Measurements from ENCODE around the gene AHNAK.
A peak's percentile ranks its signal among the peaks of the same experiment; 100 is the strongest.
"Not testable (repeated sequence)": the region's sequence is repeated elsewhere in the genome, so short reads cannot be mapped to it uniquely, and the experiment has no call there.

The AHNAK gene

GRCh38 chr11:62400281-62400680, 146.3 kb downstream of the AHNAK start:
- DNase-seq = no peak

GRCh38 chr11:62399878-62400266, 146.7 kb downstream of the AHNAK start:
- DNase-seq = no peak

GRCh38 chr11:62399172-62399877, 147.3 kb downstream of the AHNAK start:
- DNase-seq = no peak

DNA sequence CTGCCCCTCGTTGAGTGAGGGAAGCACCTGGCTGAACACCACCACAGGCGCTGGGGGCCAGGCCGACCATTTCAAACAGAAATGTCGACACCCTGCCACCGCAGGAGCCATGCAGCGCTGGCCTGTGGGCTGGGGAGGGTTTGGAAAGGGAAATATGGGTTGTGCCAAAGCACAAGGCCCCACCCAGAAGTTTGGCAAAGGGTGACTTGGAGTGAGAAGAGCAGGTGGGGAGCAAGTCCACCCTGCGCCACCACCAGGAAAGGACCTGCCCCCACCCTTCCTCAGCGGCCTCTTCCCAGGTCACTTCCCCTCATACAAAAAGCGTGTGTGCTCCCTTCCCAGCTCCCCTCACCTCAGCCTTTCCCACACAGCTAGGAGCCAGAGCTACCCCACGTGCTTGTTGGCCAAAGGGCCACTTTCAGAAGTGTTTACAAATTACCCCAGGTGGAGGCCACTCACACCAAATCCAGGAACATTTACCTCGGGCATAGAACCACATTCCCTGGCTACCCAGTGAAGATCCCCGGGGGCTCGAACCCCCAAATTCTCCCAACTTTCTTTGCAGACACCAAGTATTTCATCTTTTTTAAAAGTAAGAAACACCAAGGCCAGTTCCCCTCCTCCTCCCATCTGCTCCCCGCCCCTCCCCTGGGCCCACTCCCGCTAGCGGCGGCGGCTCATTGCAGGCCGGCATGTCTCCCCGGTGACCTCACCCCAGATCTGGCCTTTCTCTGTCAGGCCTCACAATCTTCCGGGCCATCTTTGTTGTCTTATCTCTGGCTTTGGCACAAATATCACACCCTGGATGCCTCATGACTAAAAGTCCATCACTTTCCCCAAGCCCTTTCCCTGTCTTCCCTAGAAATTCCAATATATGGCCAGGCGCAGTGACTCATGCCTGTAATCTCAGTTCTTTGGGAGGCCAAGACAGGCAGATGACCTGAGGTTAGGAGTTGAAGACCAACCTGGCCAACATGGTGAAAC, 148.3 kb downstream of the AHNAK start:
- DNase-seq = peak; percentile 72

DNA sequence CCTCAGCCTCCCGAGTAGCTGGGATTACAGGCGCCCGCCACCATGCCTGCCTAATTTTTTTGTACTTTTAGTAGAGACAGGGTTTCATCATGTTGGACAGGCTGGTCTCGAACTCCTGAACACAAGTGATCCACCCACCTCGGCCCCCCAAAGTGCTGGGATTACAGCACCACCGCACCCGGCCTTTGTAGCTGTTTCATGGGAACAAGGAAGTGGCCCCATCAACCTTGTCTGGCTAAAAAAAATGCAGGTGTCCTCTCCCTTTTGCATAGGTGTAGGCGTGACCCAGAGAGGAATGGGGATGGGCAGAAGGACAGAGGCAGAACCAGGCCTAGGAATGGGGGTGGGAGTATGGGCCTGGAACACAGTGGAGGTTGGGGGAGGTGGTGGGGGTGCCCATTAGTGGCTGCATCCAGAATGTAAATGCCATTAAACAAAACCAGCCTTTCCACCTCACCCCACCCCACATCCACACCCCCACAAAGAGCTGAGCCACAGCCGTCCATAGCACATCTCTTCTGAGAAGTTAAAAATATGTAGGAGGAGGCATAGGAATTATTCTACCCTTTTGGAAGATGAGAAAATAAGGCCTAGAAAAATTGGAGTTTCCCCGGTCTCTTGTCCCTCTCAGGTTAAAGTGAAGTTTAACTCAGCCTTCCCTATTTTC, 150.6 kb downstream of the AHNAK start:
- no peak for DNase-seq

DNA sequence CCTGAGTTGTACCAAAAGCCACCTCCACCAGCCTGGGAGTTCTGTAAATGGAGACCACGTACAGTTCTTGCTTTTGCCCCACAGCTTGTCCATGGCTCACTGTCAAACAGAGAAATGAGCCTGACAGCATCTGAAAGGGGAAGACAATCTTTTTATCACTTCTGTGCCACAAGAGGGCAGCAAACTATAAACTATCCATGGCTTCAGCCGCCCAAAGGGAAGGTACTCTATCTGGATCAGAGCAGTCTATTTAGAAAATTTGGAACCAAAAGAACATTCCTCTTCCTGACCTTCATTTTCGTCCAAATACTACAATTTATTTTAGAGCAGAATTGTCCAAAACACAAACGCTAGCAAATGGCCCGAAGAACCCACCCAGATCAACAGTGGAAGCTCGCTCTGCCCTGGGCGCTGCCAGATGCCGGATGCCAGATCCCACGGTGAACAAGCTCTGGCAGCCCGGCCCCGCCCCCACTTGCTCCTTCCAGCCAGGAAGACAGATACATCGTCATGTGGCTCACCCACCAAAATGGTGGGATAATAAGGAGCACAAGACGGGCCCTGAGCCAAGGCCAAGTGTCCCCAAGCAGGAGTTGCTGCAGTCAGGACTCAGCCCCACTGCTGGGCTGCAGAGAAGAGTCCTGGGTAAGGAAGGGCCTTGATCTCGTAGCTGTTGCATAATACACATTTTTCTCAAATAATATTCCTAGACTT, 151.6 kb downstream of the AHNAK start:
- DNase-seq = peak; percentile 87

- no peak for DNase-seq
Measured at GRCh38 chr11:62393735-62394134, 152.9 kb downstream of the AHNAK start.

GRCh38 chr11:62393061-62393611, 153.5 kb downstream of the AHNAK start:
- no peak for DNase-seq

GRCh38 chr11:62392506-62392905, 154.1 kb downstream of the AHNAK start:
- no peak for DNase-seq

DNA sequence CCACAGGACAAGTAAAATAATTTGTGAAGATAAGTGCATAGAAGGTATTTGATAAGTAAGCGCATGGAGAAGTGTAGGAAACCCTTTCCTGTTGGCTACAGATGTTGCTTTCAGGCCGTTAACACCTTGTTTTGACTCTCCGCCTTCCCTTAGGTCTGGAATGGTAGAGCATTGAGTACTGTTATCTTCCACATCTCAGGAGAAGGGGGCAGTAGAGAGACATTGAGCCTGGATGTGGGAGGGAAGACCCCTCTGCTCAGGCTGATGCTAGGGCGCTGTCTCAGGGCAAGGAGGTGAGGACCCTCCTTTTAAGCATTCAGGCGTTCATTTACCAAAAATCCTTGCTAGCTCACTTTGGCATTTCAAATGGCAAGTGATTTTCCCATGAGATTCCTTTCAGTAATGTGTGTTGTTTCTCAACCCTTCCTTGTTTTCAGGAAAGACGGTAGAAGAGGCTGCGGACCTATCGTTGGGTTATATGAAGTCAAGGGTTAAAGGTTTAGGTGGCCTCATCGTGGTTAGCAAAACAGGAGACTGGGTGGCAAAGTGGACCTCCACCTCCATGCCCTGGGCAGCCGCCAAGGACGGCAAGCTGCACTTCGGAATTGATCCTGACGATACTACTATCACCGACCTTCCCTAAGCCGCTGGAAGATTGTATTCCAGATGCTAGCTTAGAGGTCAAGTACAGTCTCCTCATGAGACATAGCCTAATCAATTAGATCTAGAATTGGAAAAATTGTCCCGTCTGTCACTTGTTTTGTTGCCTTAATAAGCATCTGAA, 154.8 kb downstream of the AHNAK start:
- DNase-seq = no peak

DNA sequence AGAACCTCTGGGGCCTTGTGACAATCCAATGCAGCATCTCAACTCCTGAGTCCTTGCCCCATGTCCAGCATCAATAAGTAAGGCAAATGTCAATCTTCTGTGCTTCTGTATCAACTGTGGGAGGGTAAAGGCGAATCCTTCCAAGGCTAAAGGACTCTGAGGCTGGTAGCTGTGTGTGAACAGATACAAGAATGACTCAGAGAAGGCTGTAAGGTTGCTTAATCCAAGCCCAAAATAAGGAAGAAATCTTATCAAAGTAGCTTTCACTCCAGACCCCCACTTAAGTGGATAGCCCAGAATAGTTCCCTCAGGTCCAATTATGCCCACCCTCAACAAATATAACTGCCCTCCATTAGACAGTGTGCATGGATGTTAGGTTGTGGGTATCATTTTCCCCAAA, 155.9 kb downstream of the AHNAK start:
- DNase-seq = no peak

DNA sequence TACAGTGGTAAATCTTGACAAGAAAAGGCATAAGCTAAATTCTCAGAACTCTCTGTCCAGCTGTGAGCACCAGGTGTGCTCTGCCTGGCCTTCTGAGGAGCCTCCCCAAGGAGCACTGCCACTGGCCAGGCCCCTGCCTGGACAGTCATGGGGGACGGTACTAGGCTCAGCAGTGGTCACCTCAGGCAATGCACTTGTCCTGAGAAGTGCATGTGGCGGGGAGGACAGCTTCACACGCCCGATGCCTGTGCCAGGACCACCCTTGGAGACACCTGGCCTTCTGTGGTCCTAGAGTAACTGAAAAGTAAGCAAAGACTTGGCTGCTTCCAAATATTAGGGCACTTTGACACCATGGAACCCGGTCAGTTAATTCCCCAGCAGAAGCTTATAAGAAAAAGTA, 156.4 kb downstream of the AHNAK start:
- no peak for DNase-seq

DNA sequence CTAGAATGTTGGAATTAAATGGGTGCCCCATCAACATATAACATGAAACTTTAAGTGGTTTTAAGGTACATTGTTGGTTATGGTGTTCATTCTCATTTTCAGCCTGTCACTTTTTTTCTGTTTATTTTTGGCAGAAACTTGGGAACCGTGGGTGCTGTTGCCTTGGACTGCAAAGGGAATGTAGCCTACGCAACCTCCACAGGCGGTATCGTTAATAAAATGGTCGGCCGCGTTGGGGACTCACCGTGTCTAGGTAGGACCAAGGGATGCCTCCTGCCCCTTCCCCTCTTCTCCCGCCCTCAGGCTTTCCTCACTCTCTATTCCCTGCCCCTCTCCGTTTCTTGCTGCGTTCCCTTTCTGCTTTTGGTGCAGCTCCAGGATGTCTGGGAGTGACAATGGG, 157.6 kb downstream of the AHNAK start:
- DNase-seq = no peak

GRCh38 chr11:62387381-62387780, 159.2 kb downstream of the AHNAK start:
- DNase-seq = no peak

DNA sequence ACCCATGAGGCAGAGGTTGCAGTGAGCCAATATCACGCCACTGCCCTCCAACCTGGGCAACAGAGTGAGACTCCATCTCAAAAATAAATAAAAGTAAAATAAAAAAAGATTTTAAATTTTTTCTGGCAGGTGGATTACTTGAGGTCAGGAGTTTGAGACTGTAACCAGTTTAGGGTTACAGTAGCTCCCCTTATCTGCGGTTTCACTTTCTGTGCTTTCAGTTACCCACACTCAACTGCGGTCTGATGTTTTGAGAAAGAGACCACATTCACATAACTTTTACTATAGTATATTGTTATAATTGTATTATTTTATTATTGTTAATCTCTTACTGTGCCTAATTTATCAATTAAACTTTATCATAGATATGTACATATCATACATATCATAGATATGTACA, 160.5 kb downstream of the AHNAK start:
- not testable (repeated sequence) for DNase-seq

- no peak for DNase-seq
Measured at GRCh38 chr11:62383822-62384221, 162.8 kb downstream of the AHNAK start.

Data from fibroblast of upper back skin (primary cell).